K562 (cell line): ENCODE results near the gene LIPT2. TPM values are rescaled to one million over a fixed set of nuclear protein-coding genes. Genes with fewer than 3 reads are reported as not detected.

Experiments used
- ATAC-seq: fragments of 200-7000 bp; cut with Tn5 transposase; 3 replicates; pipeline ENCODE4 v1.9.1; 2020; ENCODE audit warnings: moderate library complexity
- BruUV-seq: library from RNA; stranded (reverse); fragments of 400-500 nt; replicated peaks from 2 replicates; lab custom pipeline; 2021; lab: Mats Ljungman, UMichigan
- CTCF ChIA-PET: fragments of 300-600 bp; formaldehyde crosslinking; extraction: SDS; loops from one replicate; lab custom pipeline; 2021; ENCODE audit warnings: low intra/inter-chr PET ratio; lab: Yijun Ruan, JAX
- POLR2A ChIA-PET: fragments of 300-600, 350-650 bp; sonication (Branson Sonifier 250); formaldehyde crosslinking; extraction: SDS; loops from one replicate; lab custom pipeline; 2021; ENCODE audit warnings: antibody characterized with exemption, inconsistent platforms; lab: Yijun Ruan, JAX
- DNase-seq, 4 experiments: peaks; one replicate each; pipeline versions ENCODE4 v3.0.0 to v3.0.0-alpha.2; 2011 to 2018; ENCODE audit warnings: low spot score in 3 of 4, mixed read lengths in 3 of 4; ENCODE audit errors: extremely low read depth in 1 of 4
- FAIRE-seq: peaks from 2 replicates; lab custom pipeline; 2011; peaks lifted over from hg19 to GRCh38; lab: Jason Lieb, UNC
- H2AFZ ChIP-seq: 2 replicates; pipeline ENCODE4 v1.6.0; 2011; ENCODE audit warnings: low read depth, low read length, control low read depth, inconsistent platforms
- H3K27ac ChIP-seq: fragments of 200-600 bp; 3 replicates; pipeline ENCODE4 v1.8.0; 2011; ENCODE audit warnings: low read depth, mild to moderate bottlenecking, control low read depth, inconsistent platforms, low read length, moderate library complexity, mixed read lengths; ENCODE audit errors: extremely low read depth
- H3K27me3 ChIP-seq, 2 experiments: fragments of 300-600 bp in 1 of 2; 2 replicates in 1 of 2; 3 replicates in 1 of 2; pipeline versions ENCODE4 v1.6.0 to v1.8.0; 2011; ENCODE audit warnings: inconsistent platforms in 2 of 2, low read length in 2 of 2, mild to moderate bottlenecking in 1 of 2, mixed read lengths in 1 of 2, moderate library complexity in 1 of 2; ENCODE audit not compliant: control insufficient read depth in 2 of 2, insufficient read depth in 2 of 2
- H3K36me3 ChIP-seq: fragments of 300-600 bp; 3 replicates; pipeline ENCODE4 v1.8.0; 2011; ENCODE audit warnings: mild to moderate bottlenecking, low read length, inconsistent platforms; ENCODE audit not compliant: control insufficient read depth, insufficient read depth
- H3K4me1 ChIP-seq, 2 experiments: fragments of 200-600 bp in 1 of 2; replicated peaks in 1 of 2; 2 replicates in 1 of 2; 3 replicates in 1 of 2; pipeline versions ENCODE4 v1.5.1 to v1.8.0; 2011; ENCODE audit warnings: inconsistent platforms in 2 of 2, low read length in 2 of 2, mild to moderate bottlenecking in 1 of 2, mixed read lengths in 1 of 2, moderate library complexity in 1 of 2; ENCODE audit not compliant: control insufficient read depth in 2 of 2, insufficient read depth in 2 of 2
- H3K4me2 ChIP-seq: 2 replicates; pipeline ENCODE4 v1.6.1; 2011; ENCODE audit warnings: low read length, control low read depth, inconsistent platforms, mixed read lengths; ENCODE audit not compliant: insufficient read depth
- H3K4me3 ChIP-seq: fragments of 200-600 bp; sonication (generic), shearing (Covaris generic); 2 replicates; pipeline ENCODE4 v1.5.1; 2016; ENCODE audit warnings: control low read depth, inconsistent platforms
- H3K79me2 ChIP-seq: fragments of 200-600 bp; 3 replicates; pipeline ENCODE4 v1.8.0; 2011; ENCODE audit warnings: low read length, inconsistent platforms; ENCODE audit not compliant: control insufficient read depth, insufficient read depth
- H3K9ac ChIP-seq, 2 experiments: 2 replicates each; pipeline versions ENCODE4 v1.6.0 to v1.6.1; 2011; ENCODE audit warnings: low read depth in 2 of 2, low read length in 2 of 2, control low read depth in 1 of 2, inconsistent platforms in 1 of 2, mild to moderate bottlenecking in 1 of 2, mixed read lengths in 1 of 2; ENCODE audit not compliant: insufficient read depth in 1 of 2
- H3K9me1 ChIP-seq: one replicate; pipeline ENCODE4 v1.6.0; 2011; ENCODE audit warnings: inconsistent platforms, mild to moderate bottlenecking, low read length, moderate library complexity; ENCODE audit not compliant: control insufficient read depth, insufficient read depth
- H3K9me3 ChIP-seq: replicated peaks from 2 replicates; pipeline ENCODE4 v1.5.1; 2011; ENCODE audit warnings: low read depth, low read length, inconsistent platforms; ENCODE audit not compliant: control insufficient read depth, insufficient read depth
- H4K20me1 ChIP-seq: replicated peaks from 2 replicates; pipeline ENCODE4 v1.6.1; 2011; ENCODE audit warnings: low read length, inconsistent platforms, mixed read lengths; ENCODE audit not compliant: control insufficient read depth, insufficient read depth
- FOS ChIP-seq: IDR thresholded peaks from 3 replicates; pipeline ENCODE4 v1.6.1; 2011; ENCODE audit not compliant: insufficient read length; ENCODE audit errors: extremely low read depth
- FOXK2 ChIP-seq, 2 experiments: fragments of 450-650 bp; IDR thresholded peaks in 1 of 2; conservative IDR thresholded peaks in 1 of 2; 2 replicates each; pipeline ENCODE4 v1.6.1; 2016; ENCODE audit warnings: low read depth in 2 of 2, mild to moderate bottlenecking in 1 of 2
- FOXM1 ChIP-seq, 2 experiments: fragments of 450-650 bp in 1 of 2; sonication (generic) in 1 of 2; formaldehyde crosslinking in 1 of 2; IDR thresholded peaks; 2 replicates each; pipeline versions ENCODE4 v1.6.1 to v1.9.0; 2017 to 2022; ENCODE audit warnings: low read depth in 2 of 2, mild to moderate bottlenecking in 2 of 2, missing genetic modification reagents in 1 of 2, moderate library complexity in 1 of 2
- HSF4 ChIP-seq: fragments of 250-450 bp; sonication (Bioruptor Pico); IDR thresholded peaks from 2 replicates; pipeline ENCODE4 v2.1.2; 2022; ENCODE audit warnings: mild to moderate bottlenecking, moderate library complexity, borderline replicate concordance
- MEIS2 ChIP-seq: fragments of 450-650 bp; IDR thresholded peaks from 2 replicates; pipeline ENCODE4 v1.6.1; 2014; ENCODE audit warnings: mild to moderate bottlenecking; ENCODE audit not compliant: partially characterized antibody
- POLR2A ChIP-seq: fragments of 450-650 bp; conservative IDR thresholded peaks from 2 replicates; pipeline ENCODE4 v1.6.1; 2016
- RBM25 ChIP-seq: fragments of 200-400 bp; formaldehyde crosslinking; IDR thresholded peaks from 2 replicates; pipeline ENCODE4 v1.6.1; 2018; ENCODE audit warnings: low read length, low read depth, moderate library complexity; ENCODE audit not compliant: severe bottlenecking
- SIX5 ChIP-seq, 2 experiments: IDR thresholded peaks; 2 replicates each; pipeline ENCODE4 v1.6.1; 2011; ENCODE audit warnings: low read length in 2 of 2, borderline replicate concordance in 1 of 2, low read depth in 1 of 2, mild to moderate bottlenecking in 1 of 2, moderate library complexity in 1 of 2; ENCODE audit not compliant: insufficient read depth in 1 of 2
- ZNF586 ChIP-seq: fragments of 450-650 bp; formaldehyde crosslinking; conservative IDR thresholded peaks from 2 replicates; pipeline ENCODE4 v1.4.0; 2020; ENCODE audit warnings: mild to moderate bottlenecking, moderate library complexity
- ZNF717 ChIP-seq: fragments of 250-450 bp; sonication (Bioruptor Pico); IDR thresholded peaks from 2 replicates; pipeline ENCODE4 v1.5.0; 2021
- ZZZ3 ChIP-seq: fragments of 450-650 bp; IDR thresholded peaks from 2 replicates; pipeline ENCODE4 v1.6.1; 2016; ENCODE audit warnings: antibody characterized with exemption, mild to moderate bottlenecking, moderate library complexity
- WGBS: fragments of 100-300 bp; shearing (Covaris generic); methylation state at CpG from one replicate; pipeline ENCODE4 v1.1.6; 2016; ENCODE audit warnings: low coverage, mixed read lengths; ENCODE audit not compliant: insufficient coverage; ENCODE audit errors: missing lambda C conversion rate; 5-methylcytosine and 5-hydroxymethylcytosine counted together
- in situ Hi-C: fragments of 300-500 bp; cut with MboI; formaldehyde crosslinking; loops from 4 replicates; pipeline ENCODE4 v1.15.0; 2018; ENCODE audit warnings: inconsistent platforms, mixed read lengths
- intact Hi-C: fragments of 100-400 bp; cut with micrococcal nuclease; formaldehyde crosslinking; loops from 2 replicates; pipeline ENCODE4 v1.14.2; 2022
- polyA plus RNA-seq, 8 experiments: library from polyadenylated mRNA; depleted of rRNA in 4 of 8; stranded (reverse) in 5 of 8; unstranded in 3 of 8; fragments of >200 nt; fragmentation: Nextera tagmentation in 2 of 8; fragmentation: Illumina TruSeq in 1 of 8; extraction: Ambion mirVana in 2 of 8; extraction: Trizol in 1 of 8; gene quantifications; 2 replicates each; pipeline versions ENCODE4 v1.2.1 to v1.2.3, GENCODE V29; 2011 to 2014; ENCODE audit warnings: inconsistent platforms in 1 of 8, missing spikeins in 1 of 8
- total RNA-seq, 7 experiments: library from RNA; depleted of rRNA in 6 of 7; stranded (reverse); fragments of >200 nt in 6 of 7; fragmentation: Illumina TruSeq in 2 of 7; extraction: Trizol in 2 of 7; gene quantifications; 2 replicates each; pipeline versions ENCODE4 v1.2.1 to v1.2.3, GENCODE V29; 2011 to 2021; ENCODE audit warnings: low replicate concordance in 1 of 7
- TF ChIP-seq, protein P1 (sequence below): conservative IDR thresholded peaks from 2 replicates; pipeline ENCODE4 v1.6.1; 2011; ENCODE audit warnings: low read depth, mild to moderate bottlenecking, low read length; ENCODE audit not compliant: control insufficient read depth
- TF ChIP-seq, protein P2 (sequence below): sonication (generic); formaldehyde crosslinking; IDR thresholded peaks from 2 replicates; pipeline ENCODE4 v1.8.0; 2022; ENCODE audit warnings: mild to moderate bottlenecking, low read depth, missing genetic modification reagents

Gene LIPT2
- total and polyA plus RNA-seq, 9 of the 15 experiments (the other 6 are each of a cell fraction or from before 2014, with no cell fraction given), result 1.00 to 5.2 (median 3.5) TPM

DNA sequence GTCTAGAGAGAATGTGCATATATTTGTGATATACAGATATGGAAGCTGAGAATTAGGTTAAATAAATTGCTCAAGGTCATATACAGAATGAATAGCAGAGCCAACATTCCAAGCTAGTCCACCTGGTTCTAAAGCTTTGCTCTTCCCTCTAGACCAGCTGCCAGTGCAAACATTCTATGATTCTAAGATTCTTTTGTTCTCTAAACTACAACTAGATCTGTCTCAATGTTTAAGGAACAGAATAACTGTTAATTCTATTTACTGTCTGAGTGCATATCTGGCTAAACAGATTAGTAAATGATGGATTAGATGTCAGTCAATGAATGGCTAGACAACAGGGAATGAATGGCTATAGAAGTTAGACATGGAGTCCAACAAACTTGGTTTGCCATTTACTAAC, 45.8 kb downstream of the LIPT2 start:
- Histone ChIP-seq H3K4me2 (no peak overlapping the region), H3K79me2 (no peaks in the 10 kb centered on the region), H3K9ac (no peak overlapping the region), H3K4me3 (no peak overlapping the region), H3K9me3 (no peaks in the 10 kb centered on the region), H3K36me3 (no peaks in the 10 kb centered on the region), H3K9me1 (no peaks in the 10 kb centered on the region), H2AFZ (no peak overlapping the region), H3K27ac (no peak overlapping the region), H3K4me1 (peaks cover 0 to 5% of the 10 kb centered on the region in 2 experiments; a peak in 3 of 5 replicates), H4K20me1 (no peaks in the 10 kb centered on the region), H3K27me3 (no peaks in the 10 kb centered on the region; a peak in 3 of 5 replicates)
- FAIRE-seq (no peak), ATAC-seq (no peak), DNase-seq (no peak)
- ChIA-PET CTCF (interaction anchor here (0.6 to 0.7 kb wide), 2 partner anchors 16 to 125 kb away, joined by 3 read pairs; no protein-coding TSS in a partner anchor), POLR2A (interaction anchor here (1.1 kb wide), 1 partner anchor 119 kb away, joined by 3 read pairs; no protein-coding TSS in a partner anchor)
- in situ Hi-C loops, result loop anchor here (10.0 kb wide), 1 partner anchor 123 kb away; no protein-coding TSS in a partner anchor
- TF ChIP-seq FOS (no peak), MEIS2 (peak; percentile 37)
- intact Hi-C loops, result loop anchor here (2.0 to 5.0 kb wide), 2 partner anchors 125 to 483 kb away; no protein-coding TSS in a partner anchor
- no TSS peak for BruUV-seq

DNA sequence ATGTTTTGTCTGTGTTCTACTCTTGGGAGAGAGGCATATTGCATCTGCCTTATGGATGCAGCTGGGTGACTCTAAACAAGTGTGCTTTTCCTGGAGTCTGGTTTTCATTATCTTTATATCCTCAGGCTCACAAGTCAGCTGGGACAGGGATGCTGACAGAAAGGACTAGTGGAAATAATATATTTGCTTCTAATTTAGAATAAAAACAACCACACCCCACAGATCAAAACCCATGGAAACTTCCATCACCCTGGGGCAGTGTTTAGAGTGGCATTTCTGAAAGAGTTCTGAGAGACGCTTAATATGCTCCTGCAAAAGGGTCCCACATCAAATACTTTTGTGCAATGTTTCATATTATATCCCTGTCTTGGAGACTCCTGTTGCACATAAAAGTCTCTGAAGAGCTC, 47.0 kb downstream of the LIPT2 start:
- no TSS peak for BruUV-seq
- TF ChIP-seq FOXM1 (IDR thresholded peaks at IDR 0.05; ENCODE audit: low read depth) (no peak), FOXM1 (CRISPR knock-in tag; IDR thresholded peaks at IDR 0.05; ENCODE audit: low read depth) (no peak), HSF4 (CRISPR knock-in tag) (no peak), ZNF717 (no peak), ZZZ3 (no peak), RBM25 (no peak), ZNF586 (CRISPR knock-in tag) (no peak), SIX5 (IDR thresholded peaks at IDR 0.05; ENCODE audit: borderline replicate concordance in 1 of 2, insufficient read depth in 1 of 2, low read depth in 1 of 2, low read length in 2 of 2) (no peak), FOXK2 (conservative IDR thresholded peaks at IDR 0.05 in 1 of 2, IDR thresholded peaks at IDR 0.05 in 1 of 2; ENCODE audit: low read depth in 2 of 2) (no peak), POLR2A (no peak)
- TF ChIP-seq, protein P1, sequence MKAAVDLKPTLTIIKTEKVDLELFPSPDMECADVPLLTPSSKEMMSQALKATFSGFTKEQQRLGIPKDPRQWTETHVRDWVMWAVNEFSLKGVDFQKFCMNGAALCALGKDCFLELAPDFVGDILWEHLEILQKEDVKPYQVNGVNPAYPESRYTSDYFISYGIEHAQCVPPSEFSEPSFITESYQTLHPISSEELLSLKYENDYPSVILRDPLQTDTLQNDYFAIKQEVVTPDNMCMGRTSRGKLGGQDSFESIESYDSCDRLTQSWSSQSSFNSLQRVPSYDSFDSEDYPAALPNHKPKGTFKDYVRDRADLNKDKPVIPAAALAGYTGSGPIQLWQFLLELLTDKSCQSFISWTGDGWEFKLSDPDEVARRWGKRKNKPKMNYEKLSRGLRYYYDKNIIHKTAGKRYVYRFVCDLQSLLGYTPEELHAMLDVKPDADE, result no peak
- TF ChIP-seq, protein P2, sequence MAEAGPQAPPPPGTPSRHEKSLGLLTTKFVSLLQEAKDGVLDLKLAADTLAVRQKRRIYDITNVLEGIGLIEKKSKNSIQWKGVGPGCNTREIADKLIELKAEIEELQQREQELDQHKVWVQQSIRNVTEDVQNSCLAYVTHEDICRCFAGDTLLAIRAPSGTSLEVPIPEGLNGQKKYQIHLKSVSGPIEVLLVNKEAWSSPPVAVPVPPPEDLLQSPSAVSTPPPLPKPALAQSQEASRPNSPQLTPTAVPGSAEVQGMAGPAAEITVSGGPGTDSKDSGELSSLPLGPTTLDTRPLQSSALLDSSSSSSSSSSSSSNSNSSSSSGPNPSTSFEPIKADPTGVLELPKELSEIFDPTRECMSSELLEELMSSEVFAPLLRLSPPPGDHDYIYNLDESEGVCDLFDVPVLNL (CRISPR knock-in tag), result no peak

More for the DNA sequence above, 47.0 kb downstream of the LIPT2 start:
- ChIA-PET POLR2A (interaction anchor here (0.6 to 1.4 kb wide), 3 partner anchors 9 to 347 kb away, joined by 3 to 4 read pairs (median 4); no protein-coding TSS in a partner anchor), CTCF (interaction anchor here (0.6 kb wide), 1 partner anchor 350 kb away, joined by 3 read pairs; no protein-coding TSS in a partner anchor)
- 27% methylated on average over 1 of the region's 1 CpG for WGBS
- Histone ChIP-seq H3K79me2 (no peaks in the 10 kb centered on the region), H3K9ac (no peak overlapping the region), H3K27ac (no peak overlapping the region), H4K20me1 (no peaks in the 10 kb centered on the region), H3K4me1 (peaks cover 0 to 6% of the 10 kb centered on the region in 2 experiments; a peak in 3 of 5 replicates), H3K9me3 (no peaks in the 10 kb centered on the region), H3K4me2 (no peak overlapping the region), H3K4me3 (no peak overlapping the region), H3K36me3 (no peaks in the 10 kb centered on the region), H3K9me1 (no peaks in the 10 kb centered on the region), H2AFZ (no peak overlapping the region), H3K27me3 (no peaks in the 10 kb centered on the region; a peak in 2 of 5 replicates)
- DNase-seq, result no peak
- intact Hi-C loops, result loop anchor here (5.0 kb wide), 1 partner anchor 124 kb away; no protein-coding TSS in a partner anchor
- in situ Hi-C loops, result loop anchor here (10.0 kb wide), 1 partner anchor 122 kb away; no protein-coding TSS in a partner anchor
- ATAC-seq, result no peak
- FAIRE-seq, result no peak
